HepG2 (cell line): ENCODE data around the gene ZNF683. TPM values are rescaled to one million over a fixed set of nuclear protein-coding genes. Genes with fewer than 3 reads are reported as not detected.

Source experiments
- ASH2L ChIP-seq: fragments of 300-600, 200-600 bp; sonication (generic); IDR thresholded peaks from 2 replicates; pipeline ENCODE4 v1.7.0; 2017; ENCODE audit warnings: low read depth, mild to moderate bottlenecking, moderate library complexity, mixed read lengths, low read length; ENCODE audit not compliant: insufficient read length
- ATF2 ChIP-seq: sonication (generic); formaldehyde crosslinking; IDR thresholded peaks from 2 replicates; pipeline ENCODE4 v1.4.0; 2020; ENCODE audit warnings: missing genetic modification reagents
- BHLHE40 ChIP-seq: IDR thresholded peaks from 2 replicates; pipeline ENCODE4 v1.6.1; 2011; ENCODE audit warnings: low read length, improper control_type of control experiment
- EP300 ChIP-seq, 3 experiments: sonication (generic) in 1 of 3; formaldehyde crosslinking in 1 of 3; IDR thresholded peaks; 2 replicates each; pipeline versions ENCODE4 v1.5.1 to v1.6.1; 2011 to 2020; ENCODE audit warnings: low read depth in 2 of 3, low read length in 2 of 3, borderline replicate concordance in 1 of 3, improper control_type of control experiment in 1 of 3, mild to moderate bottlenecking in 1 of 3, missing genetic modification reagents in 1 of 3, moderate library complexity in 1 of 3
- HDAC2 ChIP-seq: sonication (generic); formaldehyde crosslinking; IDR thresholded peaks from 2 replicates; pipeline ENCODE4 v1.4.0; 2020; ENCODE audit warnings: missing genetic modification reagents
- HHEX ChIP-seq: IDR thresholded peaks from 2 replicates; pipeline ENCODE4 v1.6.1; 2016; ENCODE audit warnings: control low read depth
- HMG20A ChIP-seq: IDR thresholded peaks from 2 replicates; pipeline ENCODE4 v1.6.1; 2016; ENCODE audit warnings: borderline replicate concordance
- LCORL ChIP-seq, 2 experiments: fragments of 450-650 bp in 1 of 2; sonication (generic) in 1 of 2; formaldehyde crosslinking in 1 of 2; IDR thresholded peaks; 2 replicates each; pipeline versions ENCODE4 v1.5.0 to v1.6.1; 2017 to 2020; ENCODE audit warnings: antibody characterized with exemption in 1 of 2, missing genetic modification reagents in 1 of 2
- PHB2 ChIP-seq: fragments of 450-650 bp; IDR thresholded peaks from 2 replicates; pipeline ENCODE4 v1.6.1; 2018; ENCODE audit not compliant: partially characterized antibody
- POLR2A ChIP-seq, 2 experiments: IDR thresholded peaks; 2 replicates each; pipeline ENCODE4 v1.6.1; 2011; ENCODE audit warnings: low read depth in 2 of 2, low read length in 2 of 2, mild to moderate bottlenecking in 1 of 2, moderate library complexity in 1 of 2; ENCODE audit not compliant: insufficient read depth in 1 of 2
- PRMT3 ChIP-seq: sonication (generic); formaldehyde crosslinking; IDR thresholded peaks from 2 replicates; pipeline ENCODE4 v1.8.1; 2022; ENCODE audit warnings: low read depth, mild to moderate bottlenecking, moderate library complexity, missing genetic modification reagents, borderline replicate concordance
- RBM22 ChIP-seq: fragments of 200-400 bp; formaldehyde crosslinking; optimal IDR thresholded peaks from 2 replicates; pipeline ENCODE3; 2017; ENCODE audit warnings: mild to moderate bottlenecking, low read length, moderate library complexity
- SNRNP70 ChIP-seq: fragments of 200-400 bp; formaldehyde crosslinking; IDR thresholded peaks from 2 replicates; pipeline ENCODE4 v1.6.1; 2017; ENCODE audit warnings: mild to moderate bottlenecking, low read depth, low read length, moderate library complexity
- TAF1 ChIP-seq: sonication (generic); formaldehyde crosslinking; IDR thresholded peaks from 2 replicates; pipeline ENCODE4 v1.4.0; 2020; ENCODE audit warnings: missing genetic modification reagents
- TBX2 ChIP-seq: sonication (generic); formaldehyde crosslinking; IDR thresholded peaks from 2 replicates; pipeline ENCODE4 v1.5.0; 2020; ENCODE audit warnings: missing genetic modification reagents, mild to moderate bottlenecking, borderline replicate concordance
- TSC22D2 ChIP-seq: sonication (generic); formaldehyde crosslinking; IDR thresholded peaks from 2 replicates; pipeline ENCODE4 v1.5.1; 2020; ENCODE audit warnings: missing genetic modification reagents, mild to moderate bottlenecking, borderline replicate concordance
- ZBTB21 ChIP-seq: sonication (generic); formaldehyde crosslinking; IDR thresholded peaks from 2 replicates; pipeline ENCODE4 v1.4.0; 2020; ENCODE audit warnings: missing genetic modification reagents
- ZFY ChIP-seq: sonication (generic); formaldehyde crosslinking; IDR thresholded peaks from 2 replicates; pipeline ENCODE4 v1.4.0; 2020; ENCODE audit warnings: missing genetic modification reagents
- ZNF121 ChIP-seq: sonication (generic); formaldehyde crosslinking; IDR thresholded peaks from 2 replicates; pipeline ENCODE4 v1.5.0; 2020; ENCODE audit warnings: mild to moderate bottlenecking, missing genetic modification reagents
- ZNF17 ChIP-seq: sonication (generic); formaldehyde crosslinking; IDR thresholded peaks from 2 replicates; pipeline ENCODE4 v1.5.0; 2020; ENCODE audit warnings: mild to moderate bottlenecking, missing genetic modification reagents
- ZNF609 ChIP-seq: sonication (generic); formaldehyde crosslinking; IDR thresholded peaks from 2 replicates; pipeline ENCODE4 v1.4.0; 2020; ENCODE audit warnings: mild to moderate bottlenecking, missing genetic modification reagents, borderline replicate concordance
- ZNF691 ChIP-seq: sonication (generic); formaldehyde crosslinking; IDR thresholded peaks from 2 replicates; pipeline ENCODE4 v1.4.0; 2020; ENCODE audit warnings: missing genetic modification reagents, low read depth, mild to moderate bottlenecking, borderline replicate concordance
- polyA plus RNA-seq, 8 experiments: library from polyadenylated mRNA; depleted of rRNA in 3 of 8; stranded (reverse) in 7 of 8; unstranded in 1 of 8; fragments of >200 nt; fragmentation: Illumina TruSeq in 4 of 8; extraction: Trizol in 4 of 8; gene quantifications; 2 replicates each; pipeline versions ENCODE4 v1.2.1 to v1.2.3, GENCODE V29; 2011 to 2016; ENCODE audit warnings: low read depth in 4 of 8, missing spikeins in 1 of 8, mixed read lengths in 1 of 8; ENCODE audit not compliant: insufficient read depth in 1 of 8
- total RNA-seq, 5 experiments: library from RNA; depleted of rRNA; stranded (reverse); fragments of >200 nt; fragmentation: Illumina TruSeq; extraction: Trizol; gene quantifications; 2 replicates each; pipeline ENCODE4 v1.2.3, GENCODE V29; 2016; ENCODE audit warnings: low read depth in 1 of 5

The ZNF683 gene
- total and polyA plus RNA-seq, 2 of the 13 experiments (the other 11 are each of a cell fraction or from before 2014, with no cell fraction given) = not detected

GRCh38 chr1:26351590-26352337, 20.8 kb downstream of the ZNF683 start (continued):
- TF ChIP-seq ASH2L (peak; percentile 23), ZNF17 (peak; percentile 65; the same call in 1 of the 2 replicates), PRMT3 (CRISPR knock-in tag) (0 out of 2 replicates have a peak, but pooled peaks have one; percentile 52), ZBTB21 (CRISPR knock-in tag) (peak; percentile 28; the same call in 1 of the 2 replicates), HMG20A (CRISPR knock-in tag) (0 out of 2 replicates have a peak, but pooled peaks have one; percentile 28), ZNF609 (peak; percentile 55; the same call in 1 of the 2 replicates), BHLHE40 (peak; percentile 19), HDAC2 (CRISPR knock-in tag) (peak; percentile 84), ZFY (CRISPR knock-in tag) (peak; percentile 31), HHEX (no peak), SNRNP70 (no peak), LCORL (IDR thresholded peaks at IDR 0.05) (no peak), LCORL (CRISPR knock-in tag; IDR thresholded peaks at IDR 0.05) (peak; percentile 93), PHB2 (no peak), RBM22 (peak; percentile 59), ZNF691 (CRISPR knock-in tag) (peak; percentile 70; the same call in 1 of the 2 replicates), EP300 (IDR thresholded peaks at IDR 0.05; ENCODE audit: low read depth in 2 of 2, low read length in 2 of 2) (no peak; a peak in 2 of 4 replicates), EP300 (CRISPR knock-in tag; IDR thresholded peaks at IDR 0.05; ENCODE audit: borderline replicate concordance) (peak; percentile 68; the same call in 1 of the 2 replicates), TSC22D2 (CRISPR knock-in tag) (0 out of 2 replicates have a peak, but pooled peaks have one; percentile 62), ZNF121 (CRISPR knock-in tag) (peak; percentile 73), TBX2 (CRISPR knock-in tag) (no peak; the same call in 1 of the 2 replicates), ATF2 (CRISPR knock-in tag) (peak; percentile 98), POLR2A (IDR thresholded peaks at IDR 0.05; ENCODE audit: insufficient read depth in 1 of 2, low read depth in 2 of 2, low read length in 2 of 2) (peak in 1 of 2 experiments; percentile 56; a peak in 2 of 4 replicates), TAF1 (CRISPR knock-in tag) (0 out of 2 replicates have a peak, but pooled peaks have one; percentile 30)
